Activated CD4-positive, alpha-beta T cell treated with anti-CD3 and anti-CD28 coated beads, Interleukin-2, amount 10 ng/mL, durations not matched to agents 24 days and 14 days (primary cell): ENCODE measurements around the gene OR5AR1. TPM values are rescaled to one million over a fixed set of nuclear protein-coding genes. Genes with fewer than 3 reads are reported as not detected.
"Not testable (repeated sequence)": the region's sequence is repeated elsewhere in the genome, so short reads cannot be mapped to it uniquely, and the experiment has no call there.

Experiments
- DNase-seq: peaks from one replicate; pipeline ENCODE4 v3.0.0; 2022
- H3K27ac Mint-ChIP-seq: one replicate; pipeline ENCODE4 v1.8.0; 2022; ENCODE audit warnings: mild to moderate bottlenecking, mixed read lengths
- H3K27me3 Mint-ChIP-seq: one replicate; pipeline ENCODE4 v1.8.0; 2022; ENCODE audit warnings: mixed read lengths
- H3K36me3 Mint-ChIP-seq: one replicate; pipeline ENCODE4 v1.8.0; 2022; ENCODE audit warnings: low read depth, mild to moderate bottlenecking, mixed read lengths
- H3K4me1 Mint-ChIP-seq: one replicate; pipeline ENCODE4 v1.8.0; 2021; ENCODE audit warnings: mixed read lengths
- H3K4me3 Mint-ChIP-seq: one replicate; pipeline ENCODE4 v1.8.0; 2022; ENCODE audit warnings: mild to moderate bottlenecking, moderate library complexity, mixed read lengths
- H3K9me3 Mint-ChIP-seq: one replicate; pipeline ENCODE4 v1.8.0; 2021; ENCODE audit warnings: mixed read lengths
- intact Hi-C: fragments of 100-400 bp; cut with micrococcal nuclease; formaldehyde crosslinking; loops from one replicate; pipeline ENCODE4 v1.15.1; 2023
- total RNA-seq: library from RNA; stranded (reverse); gene quantifications from 2 replicates; pipeline ENCODE4 v1.2.3, GENCODE V29; 2022

Gene OR5AR1
- total RNA-seq: not detected in 2 replicates

DNA sequence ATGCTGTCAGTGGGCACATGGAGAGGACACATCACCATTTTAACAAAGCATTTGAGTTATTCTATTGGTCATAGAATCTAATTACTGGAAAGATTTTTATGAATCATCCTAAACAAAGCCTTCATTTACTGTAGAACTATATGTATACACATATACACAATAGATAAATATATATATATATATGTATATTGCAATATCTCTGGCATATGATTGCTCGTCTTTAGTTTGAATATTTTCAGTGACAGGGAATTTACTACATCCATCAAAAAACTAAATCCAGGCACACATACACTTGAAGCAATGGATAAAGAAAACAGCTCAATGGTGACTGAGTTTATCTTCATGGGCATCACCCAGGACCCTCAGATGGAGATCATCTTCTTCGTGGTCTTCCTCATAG, at the start of gene OR5AR1:
Gene OR5AR1, plus strand, starts transcription at position 301 of the 400 bp plus-strand sequence. Its CDS starts 0 bp downstream, at position 301.
- Mint-ChIP-seq H3K27ac (no peak within 1 kb of the TSS), H3K27me3 (no peaks in the 10 kb centered on the region), H3K4me1 (no peaks in the 10 kb centered on the region), H3K4me3 (no peak within 1 kb of the TSS), H3K36me3 (no peaks in the 10 kb centered on the region), H3K9me3 (no peaks in the 10 kb centered on the region)
- intact Hi-C loops: no loop called here
- DNase-seq: no peak

- H3K9me3 Mint-ChIP-seq: no peaks in the 10 kb centered on the region
- no peaks in the 10 kb centered on the region for H3K36me3 Mint-ChIP-seq
- intact Hi-C loops: no loop called here
- DNase-seq: no peak
- H3K4me3 Mint-ChIP-seq: no peak overlapping the region
- no peak overlapping the region for H3K27ac Mint-ChIP-seq
- H3K4me1 Mint-ChIP-seq: no peaks in the 10 kb centered on the region
- no peaks in the 10 kb centered on the region for H3K27me3 Mint-ChIP-seq
Observed at GRCh38 chr11:56624661-56625110, 38.8 kb upstream of the OR5AR1 start.

DNA sequence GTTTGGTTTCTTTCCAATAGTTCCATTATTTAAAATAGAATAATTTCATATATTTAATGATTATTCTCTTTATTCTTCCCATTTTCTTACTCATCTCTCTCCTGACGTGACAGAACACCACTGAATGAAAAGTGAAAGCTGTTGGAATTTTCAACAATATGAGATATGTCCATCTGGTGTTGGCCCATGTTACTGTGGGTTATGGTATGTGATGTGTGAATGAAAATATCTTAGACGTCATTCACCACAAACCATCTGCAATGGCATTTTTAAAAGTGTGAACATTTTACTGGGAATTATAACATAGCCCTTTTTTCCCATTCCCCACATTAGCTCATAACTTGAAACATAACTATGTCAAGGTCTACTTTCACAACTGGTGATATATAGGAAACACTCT, 37.5 kb upstream of the OR5AR1 start:
- intact Hi-C loops: no loop called here
- Mint-ChIP-seq H3K36me3 (no peaks in the 10 kb centered on the region), H3K9me3 (no peaks in the 10 kb centered on the region), H3K27ac (no peak overlapping the region), H3K4me1 (no peaks in the 10 kb centered on the region), H3K4me3 (no peak overlapping the region), H3K27me3 (no peaks in the 10 kb centered on the region)
- DNase-seq: no peak

GRCh38 chr11:56632329-56632728, 31.2 kb upstream of the OR5AR1 start:
- Mint-ChIP-seq H3K27me3 (no peaks in the 10 kb centered on the region), H3K9me3 (no peaks in the 10 kb centered on the region)

GRCh38 chr11:56636861-56637260, 26.6 kb upstream of the OR5AR1 start:
- H3K36me3 Mint-ChIP-seq: no peaks in the 10 kb centered on the region
- H3K4me1 Mint-ChIP-seq: no peaks in the 10 kb centered on the region
- intact Hi-C loops: no loop called here
- H3K27ac Mint-ChIP-seq: no peak overlapping the region
- DNase-seq: no peak
- peaks cover 3% of the 10 kb centered on the region for H3K9me3 Mint-ChIP-seq
- no peak overlapping the region for H3K4me3 Mint-ChIP-seq
- no peaks in the 10 kb centered on the region for H3K27me3 Mint-ChIP-seq

More at GRCh38 chr11:56632329-56632728, 31.2 kb upstream of the OR5AR1 start:
- Mint-ChIP-seq H3K36me3 (no peaks in the 10 kb centered on the region), H3K4me1 (no peaks in the 10 kb centered on the region), H3K27ac (no peak overlapping the region), H3K4me3 (no peak overlapping the region)
- intact Hi-C loops: no loop called here
- no peak for DNase-seq

DNA sequence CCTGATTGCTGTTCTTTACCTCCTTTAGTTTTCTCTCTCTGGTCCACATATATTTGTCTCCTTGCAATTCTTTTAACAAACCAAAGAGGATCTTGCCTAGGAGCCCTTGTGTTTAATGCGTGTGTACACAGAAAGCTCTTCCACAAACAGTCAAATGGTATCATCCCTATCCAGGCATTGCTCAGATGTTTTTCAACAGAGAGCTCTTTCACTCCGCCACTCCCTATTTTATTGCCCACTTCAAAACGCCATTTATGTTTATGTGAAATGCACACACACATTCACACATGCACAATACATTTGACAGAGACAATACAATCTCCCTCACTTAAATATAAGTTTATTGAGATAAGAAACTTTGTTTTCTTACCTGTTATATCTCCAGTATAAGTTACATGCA, 26.0 kb upstream of the OR5AR1 start:
- DNase-seq: no peak
- H3K27ac Mint-ChIP-seq: no peak overlapping the region
- H3K36me3 Mint-ChIP-seq: no peaks in the 10 kb centered on the region
- no peaks in the 10 kb centered on the region for H3K4me1 Mint-ChIP-seq
- H3K4me3 Mint-ChIP-seq: no peak overlapping the region
- no peaks in the 10 kb centered on the region for H3K27me3 Mint-ChIP-seq
- H3K9me3 Mint-ChIP-seq: peaks cover 3% of the 10 kb centered on the region
- intact Hi-C loops: no loop called here

- no peaks in the 10 kb centered on the region for H3K27me3 Mint-ChIP-seq
Observed at GRCh38 chr11:56642339-56642738, 21.1 kb upstream of the OR5AR1 start, which contains the start of gene OR5AP2. TSS of gene OR5AP2 (minus strand) at chr11:56642439. CDS start at chr11:56642439, 0 bp downstream.

GRCh38 chr11:56659755-56660154, 3.7 kb upstream of the OR5AR1 start:
- no peak for DNase-seq
- intact Hi-C loops: no loop called here
- no peaks in the 10 kb centered on the region for H3K27me3 Mint-ChIP-seq
- H3K27ac Mint-ChIP-seq: no peak overlapping the region
- no peaks in the 10 kb centered on the region for H3K36me3 Mint-ChIP-seq
- H3K4me1 Mint-ChIP-seq: no peaks in the 10 kb centered on the region
- H3K4me3 Mint-ChIP-seq: no peak overlapping the region
- no peaks in the 10 kb centered on the region for H3K9me3 Mint-ChIP-seq

More at GRCh38 chr11:56642339-56642738, 21.1 kb upstream of the OR5AR1 start, which contains the start of gene OR5AP2:
- H3K4me1 Mint-ChIP-seq: no peaks in the 10 kb centered on the region
- H3K27ac Mint-ChIP-seq: no peak within 1 kb of the TSS
- H3K9me3 Mint-ChIP-seq: peaks cover 3% of the 10 kb centered on the region
- no peak for DNase-seq
- H3K4me3 Mint-ChIP-seq: no peak within 1 kb of the TSS
- intact Hi-C loops: no loop called here
- H3K36me3 Mint-ChIP-seq: no peaks in the 10 kb centered on the region

DNA sequence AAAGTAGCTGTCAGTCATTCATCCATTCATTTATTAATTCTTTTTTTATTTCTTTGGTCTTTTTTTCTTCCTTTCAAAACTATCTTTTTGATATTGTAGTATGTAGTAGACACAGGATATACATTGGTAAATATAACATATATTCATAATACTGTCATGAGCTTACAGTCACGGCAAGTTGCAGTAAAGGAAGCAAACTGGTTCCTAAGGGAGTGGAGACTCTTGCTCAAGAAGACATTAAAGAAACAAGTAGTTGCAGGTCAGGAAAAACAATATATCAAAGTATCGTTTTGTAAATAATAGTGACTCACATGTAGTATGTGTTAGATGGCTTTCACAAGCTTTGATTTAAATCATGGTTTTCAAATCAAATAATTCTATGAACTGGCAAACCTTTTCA, 7.5 kb downstream of the OR5AR1 start:
- Mint-ChIP-seq H3K4me3 (no peak overlapping the region), H3K4me1 (no peaks in the 10 kb centered on the region), H3K27me3 (no peaks in the 10 kb centered on the region), H3K9me3 (no peaks in the 10 kb centered on the region), H3K36me3 (no peaks in the 10 kb centered on the region), H3K27ac (no peak overlapping the region)
- no peak for DNase-seq
- intact Hi-C loops: no loop called here

- intact Hi-C loops: no loop called here
- no peak for DNase-seq
- H3K9me3 Mint-ChIP-seq: no peaks in the 10 kb centered on the region
- H3K27ac Mint-ChIP-seq: no peak overlapping the region
- H3K4me1 Mint-ChIP-seq: no peaks in the 10 kb centered on the region
- H3K27me3 Mint-ChIP-seq: no peaks in the 10 kb centered on the region
- no peak overlapping the region for H3K4me3 Mint-ChIP-seq
- no peaks in the 10 kb centered on the region for H3K36me3 Mint-ChIP-seq
Observed at GRCh38 chr11:56688554-56689100, 25.1 kb downstream of the OR5AR1 start.

DNA sequence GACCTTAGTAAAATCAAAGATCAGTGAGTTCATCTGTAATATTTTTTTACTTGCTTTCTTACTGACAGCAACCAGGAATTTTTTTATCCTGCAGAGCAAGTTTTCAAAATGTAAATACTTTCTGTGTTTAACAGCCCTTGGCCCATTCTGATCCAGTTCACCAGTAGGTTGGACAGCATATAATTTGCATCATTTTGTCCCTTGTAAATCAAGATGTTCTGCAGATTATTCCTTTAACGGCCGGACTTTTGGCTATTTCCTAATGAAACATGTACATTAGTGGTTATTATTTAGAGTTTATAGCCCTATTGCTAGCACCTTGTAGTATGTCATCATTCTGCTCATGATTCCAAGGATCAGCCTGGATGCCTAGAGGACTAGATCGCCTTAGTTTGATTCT, 27.7 kb downstream of the OR5AR1 start:
- H3K36me3 Mint-ChIP-seq, H3K9me3 Mint-ChIP-seq, intact Hi-C loops, H3K27ac Mint-ChIP-seq, DNase-seq, H3K4me1 Mint-ChIP-seq, H3K27me3 Mint-ChIP-seq, H3K4me3 Mint-ChIP-seq: not testable (repeated sequence)

DNA sequence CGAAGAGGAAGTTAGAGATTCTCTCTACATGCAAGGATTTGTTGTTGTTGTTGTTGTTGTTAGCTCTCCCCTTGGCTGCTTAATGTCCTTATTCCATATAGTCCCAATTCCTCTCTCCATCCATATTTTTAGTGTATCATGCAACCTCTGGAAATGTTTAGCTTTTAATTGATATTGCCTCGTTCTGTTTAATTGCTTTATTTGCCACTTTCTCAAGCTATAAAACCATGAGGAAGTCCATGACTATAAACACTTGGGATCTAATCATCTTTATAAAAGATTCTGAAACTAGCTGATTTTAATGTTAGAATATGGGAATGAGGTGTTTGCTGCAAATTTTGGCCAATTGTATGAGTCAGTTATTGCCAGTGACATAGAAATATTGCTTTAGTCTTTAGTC, 29.9 kb downstream of the OR5AR1 start:
- Mint-ChIP-seq H3K9me3 (no peaks in the 10 kb centered on the region), H3K36me3 (no peaks in the 10 kb centered on the region), H3K4me1 (no peaks in the 10 kb centered on the region), H3K4me3 (no peak overlapping the region), H3K27me3 (no peaks in the 10 kb centered on the region), H3K27ac (no peak overlapping the region)
- no peak for DNase-seq
- intact Hi-C loops: no loop called here

- Mint-ChIP-seq H3K27ac (no peak within 1 kb of the TSS), H3K4me3 (no peak within 1 kb of the TSS), H3K4me1 (no peaks in the 10 kb centered on the region), H3K27me3 (no peaks in the 10 kb centered on the region), H3K36me3 (no peaks in the 10 kb centered on the region), H3K9me3 (no peaks in the 10 kb centered on the region)
- DNase-seq: no peak
- intact Hi-C loops: no loop called here
Observed at GRCh38 chr11:56698795-56699194, 35.3 kb downstream of the OR5AR1 start, which contains the start of gene OR9G1. TSS of gene OR9G1 (plus strand) at chr11:56699095. CDS start at chr11:56700388, 1,293 bp downstream.

DNA sequence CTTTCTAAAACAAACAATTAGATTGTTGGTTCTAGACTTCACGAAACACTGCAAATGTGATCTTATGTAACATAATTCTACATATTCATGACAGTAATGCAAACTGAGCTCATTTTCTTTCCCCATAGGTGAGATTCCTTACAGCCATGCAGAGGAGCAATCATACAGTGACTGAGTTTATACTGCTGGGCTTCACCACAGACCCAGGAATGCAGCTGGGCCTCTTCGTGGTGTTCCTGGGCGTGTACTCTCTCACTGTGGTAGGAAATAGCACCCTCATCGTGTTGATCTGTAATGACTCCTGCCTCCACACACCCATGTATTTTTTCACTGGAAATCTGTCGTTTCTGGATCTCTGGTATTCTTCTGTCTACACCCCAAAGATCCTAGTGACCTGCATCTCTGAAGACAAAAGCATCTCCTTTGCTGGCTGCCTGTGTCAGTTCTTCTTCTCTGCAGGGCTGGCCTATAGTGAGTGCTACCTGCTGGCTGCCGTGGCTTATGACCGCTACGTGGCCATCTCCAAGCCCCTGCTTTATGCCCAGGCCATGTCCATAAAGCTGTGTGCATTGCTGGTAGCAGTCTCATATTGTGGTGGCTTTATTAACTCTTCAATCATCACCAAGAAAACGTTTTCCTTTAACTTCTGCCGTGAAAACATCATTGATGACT, 36.9 kb downstream of the OR5AR1 start:
- no peak overlapping the region for H3K27ac Mint-ChIP-seq
- intact Hi-C loops: no loop called here
- no peak for DNase-seq

More for the DNA sequence above, 36.9 kb downstream of the OR5AR1 start:
- Mint-ChIP-seq H3K4me3 (no peak overlapping the region), H3K36me3 (no peaks in the 10 kb centered on the region), H3K9me3 (no peaks in the 10 kb centered on the region), H3K27me3 (no peaks in the 10 kb centered on the region), H3K4me1 (no peaks in the 10 kb centered on the region)
